NB4 (cell line): ENCODE data around the gene MTHFSD.

Experiments used
- DNase-seq: peaks from one replicate; pipeline ENCODE4 v3.0.0; 2010; ENCODE audit warnings: low read depth
- H3K4me3 ChIP-seq: one replicate; pipeline ENCODE4 v1.5.1; 2011; ENCODE audit warnings: mild to moderate bottlenecking, low read depth, low read length, moderate library complexity
- CTCF ChIP-seq: IDR thresholded peaks from one replicate; pipeline ENCODE4 v1.5.1; 2012; ENCODE audit warnings: low read depth, low read length
- MAX ChIP-seq: IDR thresholded peaks from 2 replicates; pipeline ENCODE4 v1.6.1; 2011; ENCODE audit warnings: low read depth, low read length
- MYC ChIP-seq: IDR thresholded peaks from 2 replicates; pipeline ENCODE4 v1.6.1; 2011; ENCODE audit warnings: low read depth, low read length
- POLR2A ChIP-seq: IDR thresholded peaks from 2 replicates; pipeline ENCODE4 v1.6.1; 2011; ENCODE audit warnings: mild to moderate bottlenecking; ENCODE audit not compliant: insufficient read length; ENCODE audit errors: extremely low read depth

Gene MTHFSD

GRCh38 chr16:86598607-86599565, 43.9 kb upstream of the MTHFSD start:
- DNase-seq: no peak
- TF ChIP-seq CTCF: no peak
- no peak for TF ChIP-seq MAX
- TF ChIP-seq POLR2A: no peak
- TF ChIP-seq MYC: no peak
- H3K4me3 ChIP-seq: no peak overlapping the region

GRCh38 chr16:86597880-86598606, 43.0 kb upstream of the MTHFSD start:
- H3K4me3 ChIP-seq: no peak overlapping the region

GRCh38 chr16:86597126-86597879, 42.3 kb upstream of the MTHFSD start:
- H3K4me3 ChIP-seq: no peak overlapping the region
- no peak for TF ChIP-seq MAX
- TF ChIP-seq POLR2A: no peak
- TF ChIP-seq CTCF: no peak
- DNase-seq: no peak

More at GRCh38 chr16:86597880-86598606, 43.0 kb upstream of the MTHFSD start:
- no peak for TF ChIP-seq POLR2A
- TF ChIP-seq MYC: no peak
- no peak for DNase-seq

GRCh38 chr16:86595983-86596605, 41.1 kb upstream of the MTHFSD start:
- no peak for TF ChIP-seq CTCF
- no peak for TF ChIP-seq MYC
- TF ChIP-seq POLR2A: no peak
- no peak for TF ChIP-seq MAX
- no peak for DNase-seq
- no peak overlapping the region for H3K4me3 ChIP-seq

GRCh38 chr16:86594721-86595120, 39.7 kb upstream of the MTHFSD start:
- H3K4me3 ChIP-seq: no peak overlapping the region
- DNase-seq: no peak
- TF ChIP-seq MAX (no peak), POLR2A (no peak), MYC (no peak), CTCF (no peak)
